ENCODE results near the gene CIAO1.

CIAO1 gene

DNA sequence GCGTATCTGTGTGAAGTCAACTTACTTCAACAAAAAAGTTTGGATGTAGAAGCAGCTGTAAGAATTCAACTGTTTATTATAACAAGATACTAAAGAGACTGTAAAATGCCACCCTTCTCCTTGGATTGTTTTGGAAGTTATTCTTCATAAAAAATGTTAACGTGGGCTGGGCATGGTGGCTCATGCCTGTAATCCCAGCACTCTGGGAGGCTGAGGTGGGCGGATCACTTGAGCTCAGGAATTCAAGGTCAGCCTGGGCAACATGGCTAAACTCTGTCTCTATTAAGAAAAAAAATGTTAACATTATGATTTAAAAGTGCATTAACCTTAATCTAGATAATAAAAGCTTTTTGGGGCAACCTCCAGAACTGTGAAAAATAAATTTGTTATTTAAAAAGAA, 7.7 kb downstream of the CIAO1 start:
- no peak overlapping the region for H4K8ac ChIP-seq (ENCODE audit: low read depth, low read length)
- H3K18ac ChIP-seq (ENCODE audit: low read length) = no peak overlapping the region
- H3K4me1 ChIP-seq (ENCODE audit: control insufficient read depth, low read depth, low read length) = no peaks in the 10 kb centered on the region

DNA sequence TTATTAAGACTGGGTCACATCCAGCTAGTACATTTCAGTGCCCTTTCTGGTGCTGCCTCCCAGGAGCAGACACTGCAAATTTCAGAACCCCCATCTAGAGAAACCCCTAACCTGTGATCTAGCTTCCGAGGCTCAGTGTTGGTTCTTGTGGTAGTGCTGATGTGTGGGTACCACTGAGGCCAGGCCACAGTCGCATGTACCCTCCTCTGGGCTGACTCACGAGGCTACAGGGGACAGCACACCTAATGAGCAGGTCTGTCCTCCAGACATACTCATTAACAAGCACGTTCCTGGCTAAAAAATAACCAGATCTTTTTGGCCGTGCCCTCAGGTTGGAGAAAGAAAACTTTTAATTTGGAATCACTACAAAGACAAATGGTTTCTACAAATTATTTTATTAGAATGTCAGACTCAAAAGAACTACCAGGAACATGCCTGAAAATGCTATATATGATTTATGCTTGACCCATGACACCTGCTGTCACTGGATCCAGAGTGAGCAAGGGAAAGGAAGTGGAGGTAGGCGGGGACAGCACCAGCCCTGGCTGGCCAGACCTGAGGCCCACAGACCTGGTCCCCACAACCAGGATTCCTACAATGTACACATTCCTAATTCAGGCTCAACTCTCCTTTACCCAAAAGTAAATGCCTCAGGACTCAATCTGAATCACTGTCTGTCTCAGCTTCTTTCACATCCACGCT, 8.5 kb downstream of the CIAO1 start:
- Histone ChIP-seq H3K4me3 (ENCODE audit: low read length) (no peak overlapping the region), H4K8ac (ENCODE audit: low read depth, low read length) (no peak overlapping the region), H3K79me2 (ENCODE audit: control insufficient read depth, insufficient read depth, low read length) (no peaks in the 10 kb centered on the region), H3K27ac (ENCODE audit: low read depth, low read length) (no peak overlapping the region), H2AK5ac (ENCODE audit: low read length) (no peak overlapping the region), H2BK15ac (replicated peaks; ENCODE audit: low read depth) (no peak overlapping the region), H3K4me2 (ENCODE audit: low read length) (no peak overlapping the region), H3K9ac (ENCODE audit: low read length) (no peak overlapping the region), H3K18ac (ENCODE audit: low read length) (no peak overlapping the region), H3K27me3 (ENCODE audit: insufficient read depth, low read length, poor library complexity) (no peaks in the 10 kb centered on the region), H3K56ac (ENCODE audit: low read length) (no peak overlapping the region), H3K4me1 (ENCODE audit: control insufficient read depth, low read depth, low read length) (no peaks in the 10 kb centered on the region), H4K5ac (ENCODE audit: low read length) (no peak overlapping the region), H3K23ac (ENCODE audit: low read length) (no peak overlapping the region), H3K36me3 (ENCODE audit: control insufficient read depth, insufficient read depth, low read length) (peaks cover 32% of the 10 kb centered on the region), H3K4ac (ENCODE audit: low read depth, low read length) (no peak overlapping the region), H2BK120ac (ENCODE audit: low read depth, low read length) (no peak overlapping the region), H3K79me1 (ENCODE audit: low read length) (no peaks in the 10 kb centered on the region), H2BK5ac (ENCODE audit: low read length) (no peak overlapping the region)
- DNase-seq = no peak
- WGBS (ENCODE audit: extremely low coverage, insufficient coverage, low lambda C conversion rate) = no CpG with 5 or more reads among the region's 7 CpGs

More for the DNA sequence above, 7.7 kb downstream of the CIAO1 start:
- H3K23ac ChIP-seq (ENCODE audit: low read length) = no peak overlapping the region
- H2AK5ac ChIP-seq (ENCODE audit: low read length) = no peak overlapping the region
- no peaks in the 10 kb centered on the region for H3K79me1 ChIP-seq (ENCODE audit: low read length)
- no peaks in the 10 kb centered on the region for H3K79me2 ChIP-seq (ENCODE audit: control insufficient read depth, insufficient read depth, low read length)
- no peak overlapping the region for H3K27ac ChIP-seq (ENCODE audit: low read depth, low read length)
- H4K5ac ChIP-seq (ENCODE audit: low read length) = no peak overlapping the region
- H3K27me3 ChIP-seq (ENCODE audit: insufficient read depth, low read length, poor library complexity) = no peaks in the 10 kb centered on the region
- DNase-seq = no peak
- no peak overlapping the region for H3K9ac ChIP-seq (ENCODE audit: low read length)
- no peak overlapping the region for H3K56ac ChIP-seq (ENCODE audit: low read length)
- H2BK15ac ChIP-seq (replicated peaks; ENCODE audit: low read depth) = no peak overlapping the region
- no peak overlapping the region for H3K4me2 ChIP-seq (ENCODE audit: low read length)
- H3K4ac ChIP-seq (ENCODE audit: low read depth, low read length) = no peak overlapping the region
- no CpG with 5 or more reads among the region's 3 CpGs for WGBS (ENCODE audit: extremely low coverage, insufficient coverage, low lambda C conversion rate)
- H3K4me3 ChIP-seq (ENCODE audit: low read length) = no peak overlapping the region
- H3K36me3 ChIP-seq (ENCODE audit: control insufficient read depth, insufficient read depth, low read length) = peaks cover 30% of the 10 kb centered on the region
- no peak overlapping the region for H2BK120ac ChIP-seq (ENCODE audit: low read depth, low read length)
- H2BK5ac ChIP-seq (ENCODE audit: low read length) = no peak overlapping the region

DNA sequence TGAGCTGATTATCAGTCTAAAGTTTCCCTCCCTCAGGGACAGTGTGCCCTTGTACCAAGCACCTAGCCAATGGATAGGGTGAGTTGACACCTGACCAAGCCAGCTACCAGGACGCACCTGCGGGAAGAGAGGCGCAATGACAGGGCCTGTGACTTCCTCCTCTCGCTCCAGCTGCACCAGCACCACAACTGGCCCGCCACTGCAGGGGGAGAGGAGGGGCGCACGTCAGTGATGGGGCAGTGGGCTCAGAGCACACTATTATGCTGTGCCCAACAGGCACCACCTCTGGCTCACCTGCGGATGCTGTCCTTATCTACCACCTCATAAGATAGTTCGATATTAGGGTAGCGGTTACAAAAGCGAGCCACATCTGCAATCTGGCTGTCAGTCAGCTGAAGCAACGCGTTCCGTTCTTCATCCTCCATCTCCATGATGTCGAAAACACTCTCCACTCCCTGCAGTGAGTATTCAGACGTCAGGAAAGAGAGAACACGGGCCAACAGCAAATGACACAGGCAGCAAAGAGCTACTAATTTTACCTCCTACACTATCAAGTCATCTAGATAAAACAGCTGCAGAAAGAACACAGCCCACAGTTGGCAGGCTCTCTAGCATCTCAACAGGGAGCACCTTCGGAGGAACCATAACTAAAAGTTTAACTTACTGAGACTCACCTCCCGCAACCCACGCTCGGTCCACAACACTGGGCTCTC, 10.9 kb downstream of the CIAO1 start:
- DNase-seq = no peak
- Histone ChIP-seq H4K8ac (ENCODE audit: low read depth, low read length) (no peak overlapping the region), H2BK5ac (ENCODE audit: low read length) (no peak overlapping the region), H4K5ac (ENCODE audit: low read length) (no peak overlapping the region), H3K79me1 (ENCODE audit: low read length) (no peaks in the 10 kb centered on the region), H3K18ac (ENCODE audit: low read length) (no peak overlapping the region), H3K4ac (ENCODE audit: low read depth, low read length) (no peak overlapping the region), H3K4me2 (ENCODE audit: low read length) (no peak overlapping the region), H2BK120ac (ENCODE audit: low read depth, low read length) (no peak overlapping the region), H2AK5ac (ENCODE audit: low read length) (no peak overlapping the region), H3K36me3 (ENCODE audit: control insufficient read depth, insufficient read depth, low read length) (peaks cover 32% of the 10 kb centered on the region), H3K9ac (ENCODE audit: low read length) (no peak overlapping the region), H2BK15ac (replicated peaks; ENCODE audit: low read depth) (no peak overlapping the region), H3K56ac (ENCODE audit: low read length) (no peak overlapping the region), H3K79me2 (ENCODE audit: control insufficient read depth, insufficient read depth, low read length) (no peaks in the 10 kb centered on the region), H3K4me3 (ENCODE audit: low read length) (no peak overlapping the region), H3K27ac (ENCODE audit: low read depth, low read length) (no peak overlapping the region), H3K23ac (ENCODE audit: low read length) (no peak overlapping the region), H3K27me3 (ENCODE audit: insufficient read depth, low read length, poor library complexity) (no peaks in the 10 kb centered on the region), H3K4me1 (ENCODE audit: control insufficient read depth, low read depth, low read length) (no peaks in the 10 kb centered on the region)
- WGBS (ENCODE audit: extremely low coverage, insufficient coverage, low lambda C conversion rate) = no CpG with 5 or more reads among the region's 21 CpGs

DNA sequence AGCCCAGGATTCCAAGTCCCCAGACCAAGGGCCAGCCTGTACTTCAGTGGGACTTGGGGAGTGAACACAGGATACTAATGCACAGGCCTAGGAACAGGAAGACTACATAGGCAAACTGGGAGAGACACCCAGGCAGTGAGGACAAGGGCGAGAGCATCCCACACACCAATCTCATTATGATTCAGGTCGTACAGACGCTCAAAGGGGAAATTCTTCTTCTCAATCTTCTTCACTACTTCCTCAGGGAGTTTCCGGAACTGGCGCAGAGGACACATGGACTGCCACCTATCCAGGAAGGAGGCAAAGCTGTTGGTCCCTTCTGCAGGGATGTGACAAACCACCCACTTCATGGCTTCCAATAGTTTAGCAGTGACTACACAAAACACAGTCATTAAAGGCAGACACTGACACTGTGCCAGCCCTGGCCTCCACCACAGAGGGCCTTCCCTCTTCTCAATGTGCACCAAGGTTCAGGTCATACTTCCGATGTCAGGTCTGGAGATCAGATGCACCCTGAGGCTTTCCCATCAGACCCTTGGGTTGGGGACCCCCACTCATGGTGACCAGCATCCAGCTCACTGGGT, 21.3 kb downstream of the CIAO1 start:
- Histone ChIP-seq H3K27me3 (ENCODE audit: insufficient read depth, low read length, poor library complexity) (no peaks in the 10 kb centered on the region), H2BK120ac (ENCODE audit: low read depth, low read length) (no peak overlapping the region), H3K4me2 (ENCODE audit: low read length) (no peak overlapping the region), H3K4ac (ENCODE audit: low read depth, low read length) (no peak overlapping the region), H4K5ac (ENCODE audit: low read length) (no peak overlapping the region), H3K27ac (ENCODE audit: low read depth, low read length) (no peak overlapping the region), H2BK15ac (replicated peaks; ENCODE audit: low read depth) (no peak overlapping the region), H2BK5ac (ENCODE audit: low read length) (no peak overlapping the region), H4K8ac (ENCODE audit: low read depth, low read length) (no peak overlapping the region), H3K79me1 (ENCODE audit: low read length) (no peaks in the 10 kb centered on the region), H2AK5ac (ENCODE audit: low read length) (no peak overlapping the region), H3K36me3 (ENCODE audit: control insufficient read depth, insufficient read depth, low read length) (peaks cover 78% of the 10 kb centered on the region), H3K9ac (ENCODE audit: low read length) (no peak overlapping the region), H3K4me3 (ENCODE audit: low read length) (no peak overlapping the region), H3K23ac (ENCODE audit: low read length) (no peak overlapping the region), H3K4me1 (ENCODE audit: control insufficient read depth, low read depth, low read length) (no peaks in the 10 kb centered on the region), H3K18ac (ENCODE audit: low read length) (no peak overlapping the region), H3K56ac (ENCODE audit: low read length) (no peak overlapping the region), H3K79me2 (ENCODE audit: control insufficient read depth, insufficient read depth, low read length) (no peaks in the 10 kb centered on the region)
- WGBS (ENCODE audit: extremely low coverage, insufficient coverage, low lambda C conversion rate) = no CpG with 5 or more reads among the region's 6 CpGs
- DNase-seq = no peak

DNA sequence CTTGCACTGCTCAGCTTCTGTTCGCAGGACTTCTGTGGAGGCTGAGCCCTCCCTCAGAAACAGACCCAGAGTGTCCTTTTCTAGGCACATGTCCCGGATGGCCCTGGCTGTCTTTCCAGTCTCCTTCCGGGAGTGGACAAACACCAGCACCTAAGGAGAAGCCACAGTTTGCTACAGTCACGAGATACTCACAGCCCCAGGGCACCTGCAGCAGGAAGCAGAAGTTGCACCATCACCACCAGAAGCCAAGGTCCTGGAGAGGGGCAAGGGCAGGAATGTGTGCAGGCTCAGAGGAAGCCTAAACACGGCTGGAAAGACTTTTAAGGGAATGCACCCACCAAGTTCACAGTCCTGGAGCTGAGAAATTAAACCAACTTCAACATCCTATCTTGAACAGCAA, 25.7 kb downstream of the CIAO1 start:
- WGBS (ENCODE audit: extremely low coverage, insufficient coverage, low lambda C conversion rate) = no CpG with 5 or more reads among the region's 5 CpGs
- no peaks in the 10 kb centered on the region for H3K79me2 ChIP-seq (ENCODE audit: control insufficient read depth, insufficient read depth, low read length)
- H3K36me3 ChIP-seq (ENCODE audit: control insufficient read depth, insufficient read depth, low read length) = peaks cover 58% of the 10 kb centered on the region
- H3K4ac ChIP-seq (ENCODE audit: low read depth, low read length) = no peak overlapping the region
- H2BK120ac ChIP-seq (ENCODE audit: low read depth, low read length) = no peak overlapping the region
- no peaks in the 10 kb centered on the region for H3K27me3 ChIP-seq (ENCODE audit: insufficient read depth, low read length, poor library complexity)
- no peak overlapping the region for H2BK5ac ChIP-seq (ENCODE audit: low read length)
- H3K56ac ChIP-seq (ENCODE audit: low read length) = no peak overlapping the region
- H2AK5ac ChIP-seq (ENCODE audit: low read length) = no peak overlapping the region
- no peak overlapping the region for H4K8ac ChIP-seq (ENCODE audit: low read depth, low read length)
- H2BK15ac ChIP-seq (replicated peaks; ENCODE audit: low read depth) = no peak overlapping the region
- H3K4me2 ChIP-seq (ENCODE audit: low read length) = no peak overlapping the region
- no peaks in the 10 kb centered on the region for H3K4me1 ChIP-seq (ENCODE audit: control insufficient read depth, low read depth, low read length)
- no peak overlapping the region for H3K27ac ChIP-seq (ENCODE audit: low read depth, low read length)
- no peak overlapping the region for H3K23ac ChIP-seq (ENCODE audit: low read length)
- no peaks in the 10 kb centered on the region for H3K79me1 ChIP-seq (ENCODE audit: low read length)
- no peak overlapping the region for H4K5ac ChIP-seq (ENCODE audit: low read length)
- no peak overlapping the region for H3K4me3 ChIP-seq (ENCODE audit: low read length)
- DNase-seq = no peak
- no peak overlapping the region for H3K18ac ChIP-seq (ENCODE audit: low read length)
- no peak overlapping the region for H3K9ac ChIP-seq (ENCODE audit: low read length)

Measured in mesendoderm (in vitro differentiated cells).